ENCODE measurements around the gene REN. TPM values are rescaled to one million over a fixed set of nuclear protein-coding genes. Genes with fewer than 3 reads are reported as not detected.

REN gene
- total and polyA plus RNA-seq, 2 donors from 2014 or later = 32.4 to 1,159 TPM

GRCh38 chr1:204127597-204128242 is 38.4 kb downstream of the REN start:
- Histone ChIP-seq H3K9ac (ENCODE audit: low read length in 3 of 3) (no peak overlapping the region), H3K9me3 (ENCODE audit: control insufficient read depth in 2 of 3, insufficient read depth in 1 of 3, low read length in 3 of 3) (no peaks in the 10 kb centered on the region), H3K4me1 (ENCODE audit: control insufficient read depth in 2 of 3, insufficient read depth in 2 of 3, low read depth in 1 of 3, low read length in 3 of 3) (peaks cover 0 to 51% (median 49%) of the 10 kb centered on the region in 3 donors), H3K27ac (ENCODE audit: low read depth in 2 of 2, low read length in 2 of 2) (peak overlapping the region in 1 of 2 donors; percentile 16), H3K27me3 (ENCODE audit: control insufficient read depth, insufficient read depth, low read length) (no peaks in the 10 kb centered on the region), H3K36me3 (ENCODE audit: control insufficient read depth in 2 of 3, insufficient read depth in 3 of 3, low read length in 3 of 3) (peaks cover 2 to 34% (median 24%) of the 10 kb centered on the region in 3 donors), H3K4me3 (ENCODE audit: low read length in 3 of 3) (no peak overlapping the region)
- FAIRE-seq (peak; percentile 23), DNase-seq (peak; percentile 77 to 90 (median 78))
- intact Hi-C loops (cut with DNase I) = no loop called here
- TF ChIP-seq, protein P1, sequence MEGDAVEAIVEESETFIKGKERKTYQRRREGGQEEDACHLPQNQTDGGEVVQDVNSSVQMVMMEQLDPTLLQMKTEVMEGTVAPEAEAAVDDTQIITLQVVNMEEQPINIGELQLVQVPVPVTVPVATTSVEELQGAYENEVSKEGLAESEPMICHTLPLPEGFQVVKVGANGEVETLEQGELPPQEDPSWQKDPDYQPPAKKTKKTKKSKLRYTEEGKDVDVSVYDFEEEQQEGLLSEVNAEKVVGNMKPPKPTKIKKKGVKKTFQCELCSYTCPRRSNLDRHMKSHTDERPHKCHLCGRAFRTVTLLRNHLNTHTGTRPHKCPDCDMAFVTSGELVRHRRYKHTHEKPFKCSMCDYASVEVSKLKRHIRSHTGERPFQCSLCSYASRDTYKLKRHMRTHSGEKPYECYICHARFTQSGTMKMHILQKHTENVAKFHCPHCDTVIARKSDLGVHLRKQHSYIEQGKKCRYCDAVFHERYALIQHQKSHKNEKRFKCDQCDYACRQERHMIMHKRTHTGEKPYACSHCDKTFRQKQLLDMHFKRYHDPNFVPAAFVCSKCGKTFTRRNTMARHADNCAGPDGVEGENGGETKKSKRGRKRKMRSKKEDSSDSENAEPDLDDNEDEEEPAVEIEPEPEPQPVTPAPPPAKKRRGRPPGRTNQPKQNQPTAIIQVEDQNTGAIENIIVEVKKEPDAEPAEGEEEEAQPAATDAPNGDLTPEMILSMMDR (IDR thresholded peaks at IDR 0.05; ENCODE audit: borderline replicate concordance, extremely low read depth, insufficient read depth) = peak; percentile 98

- no peaks in the 10 kb centered on the region for H3K27me3 ChIP-seq (ENCODE audit: control insufficient read depth, insufficient read depth, low read length)
- H3K4me1 ChIP-seq (ENCODE audit: control insufficient read depth in 2 of 3, insufficient read depth in 2 of 3, low read depth in 1 of 3, low read length in 3 of 3) = peaks cover 0 to 49% (median 48%) of the 10 kb centered on the region in 3 donors
- no peak overlapping the region for H3K4me3 ChIP-seq (ENCODE audit: low read length in 3 of 3)
- TF ChIP-seq, protein P1 (IDR thresholded peaks at IDR 0.05; ENCODE audit: borderline replicate concordance, extremely low read depth, insufficient read depth) = no peak
- H3K27ac ChIP-seq (ENCODE audit: low read depth in 2 of 2, low read length in 2 of 2) = peak overlapping the region in 1 of 2 donors; percentile 76
- intact Hi-C loops (cut with DNase I) = no loop called here
- peaks cover 5 to 40% (median 28%) of the 10 kb centered on the region in 3 donors for H3K36me3 ChIP-seq (ENCODE audit: control insufficient read depth in 2 of 3, insufficient read depth in 3 of 3, low read length in 3 of 3)
- H3K9ac ChIP-seq (ENCODE audit: low read length in 3 of 3) = no peak overlapping the region
- FAIRE-seq = no peak
- DNase-seq = peak in 3 of 5 donors; percentile 39 to 65 (median 41)
- no peaks in the 10 kb centered on the region for H3K9me3 ChIP-seq (ENCODE audit: control insufficient read depth in 2 of 3, insufficient read depth in 1 of 3, low read length in 3 of 3)
These were observed 39.2 kb downstream of the REN start for GRCh38 chr1:204126956-204127355.

GRCh38 chr1:204126386-204126785 is 39.8 kb downstream of the REN start:
- no peak for FAIRE-seq
- H3K27me3 ChIP-seq (ENCODE audit: control insufficient read depth, insufficient read depth, low read length) = no peaks in the 10 kb centered on the region
- peak overlapping the region in 1 of 2 donors; percentile 14 for H3K27ac ChIP-seq (ENCODE audit: low read depth in 2 of 2, low read length in 2 of 2)
- peaks cover 5 to 46% (median 28%) of the 10 kb centered on the region in 3 donors for H3K36me3 ChIP-seq (ENCODE audit: control insufficient read depth in 2 of 3, insufficient read depth in 3 of 3, low read length in 3 of 3)
- no peak overlapping the region for H3K9ac ChIP-seq (ENCODE audit: low read length in 3 of 3)
- intact Hi-C loops (cut with DNase I) = no loop called here
- H3K4me3 ChIP-seq (ENCODE audit: low read length in 3 of 3) = no peak overlapping the region
- TF ChIP-seq, protein P1 (IDR thresholded peaks at IDR 0.05; ENCODE audit: borderline replicate concordance, extremely low read depth, insufficient read depth) = no peak
- DNase-seq = no peak
- no peaks in the 10 kb centered on the region for H3K9me3 ChIP-seq (ENCODE audit: control insufficient read depth in 2 of 3, insufficient read depth in 1 of 3, low read length in 3 of 3)
- peaks cover 0 to 44% (median 42%) of the 10 kb centered on the region in 3 donors for H3K4me1 ChIP-seq (ENCODE audit: control insufficient read depth in 2 of 3, insufficient read depth in 2 of 3, low read depth in 1 of 3, low read length in 3 of 3)

All from kidney (tissue), 14 donors.